CD4-positive, alpha-beta T cell (primary cell): Measurements from ENCODE around the gene HIVEP1. TPM values are rescaled to one million over a fixed set of nuclear protein-coding genes. Genes with fewer than 3 reads are reported as not detected.
A peak's percentile ranks its signal among the peaks of the same experiment; 100 is the strongest.

Experiments
- ATAC-seq: fragments of 200-7000 bp; cut with Tn5 transposase; one replicate; pipeline ENCODE4 v1.10.0; 2022; ENCODE audit warnings: mild to moderate bottlenecking; ENCODE audit not compliant: poor library complexity
- CTCF ChIA-PET: fragments of 350-600 bp; sonication (Branson Sonifier 250); formaldehyde crosslinking; loops from one replicate; lab custom pipeline; 2021; ENCODE audit warnings: antibody characterized with exemption, inconsistent platforms; lab: Charles Lee
- POLR2A ChIA-PET: fragments of 350-600 bp; sonication (Branson Sonifier 250); formaldehyde crosslinking; loops from one replicate; lab custom pipeline; 2021; ENCODE audit warnings: antibody characterized with exemption, inconsistent platforms; lab: Charles Lee
- DNase-seq, 14 experiments: peaks; one replicate each; pipeline ENCODE4 v3.0.0-alpha.2; 2013 to 2020; ENCODE audit warnings: mixed read lengths in 2 of 14
- H3K27ac ChIP-seq, 2 donors: one replicate each; pipeline versions ENCODE4 v1.5.1 to v1.7.0; 2013; ENCODE audit warnings: low read length in 2 of 2, low read depth in 1 of 2, mild to moderate bottlenecking in 1 of 2
- H3K27me3 ChIP-seq, 2 experiments: 1 replicate in 1 of 2; 2 replicates in 1 of 2; pipeline versions ENCODE4 v1.6.1 to v1.7.0; 2013; ENCODE audit warnings: low read length in 2 of 2, control low read depth in 1 of 2, mild to moderate bottlenecking in 1 of 2, moderate library complexity in 1 of 2; ENCODE audit not compliant: insufficient read depth in 2 of 2, control insufficient read depth in 1 of 2
- H3K36me3 ChIP-seq: one replicate; pipeline ENCODE4 v1.6.1; 2013; ENCODE audit warnings: low read length, control low read depth; ENCODE audit not compliant: insufficient read depth
- H3K4me1 ChIP-seq: one replicate; pipeline ENCODE4 v1.6.1; 2013; ENCODE audit warnings: low read length, control low read depth; ENCODE audit not compliant: insufficient read depth
- H3K4me3 ChIP-seq: one replicate; pipeline ENCODE4 v1.5.1; 2013; ENCODE audit warnings: mild to moderate bottlenecking, low read length, moderate library complexity
- H3K9me3 ChIP-seq, 2 experiments: 1 replicate in 1 of 2; 2 replicates in 1 of 2; pipeline versions ENCODE4 v1.6.1 to v1.7.0; 2013; ENCODE audit warnings: low read length in 2 of 2, mild to moderate bottlenecking in 2 of 2, control low read depth in 1 of 2, moderate library complexity in 1 of 2; ENCODE audit not compliant: control insufficient read depth in 1 of 2, insufficient read depth in 1 of 2
- H3K27ac Mint-ChIP-seq: one replicate; pipeline ENCODE4 v1.8.0; 2020; ENCODE audit warnings: mixed read lengths
- H3K27me3 Mint-ChIP-seq: one replicate; pipeline ENCODE4 v1.8.0; 2021; ENCODE audit warnings: mixed read lengths
- H3K36me3 Mint-ChIP-seq: one replicate; pipeline ENCODE4 v1.8.0; 2021; ENCODE audit warnings: low read depth, mixed read lengths
- H3K4me1 Mint-ChIP-seq: one replicate; pipeline ENCODE4 v1.8.0; 2021; ENCODE audit warnings: low read depth, mixed read lengths
- H3K4me3 Mint-ChIP-seq: one replicate; pipeline ENCODE4 v1.8.0; 2020; ENCODE audit warnings: mild to moderate bottlenecking, mixed read lengths
- H3K9me3 Mint-ChIP-seq: one replicate; pipeline ENCODE4 v1.8.0; 2020; ENCODE audit warnings: mixed read lengths
- intact Hi-C, 2 experiments: fragments of 100-400 bp; cut with DNase I in 1 of 2; cut with micrococcal nuclease in 1 of 2; formaldehyde crosslinking; loops; one replicate each; pipeline versions ENCODE4 v1.15.1 to v1.9.0; 2023 to 2025; cut with DNase I, micrococcal nuclease
- total RNA-seq, 174 experiments: library from RNA in 2 of 174; stranded (reverse) in 2 of 174; gene quantifications; one replicate each; pipeline ENCODE4 v1.2.3 and lab custom pipeline; 2021 to 2026
- TF ChIP-seq, protein P1 (sequence below): fragments of 200-600 bp; IDR thresholded peaks from one replicate; pipeline ENCODE4 v1.8.0; 2022; ENCODE audit warnings: antibody characterized with exemption, mild to moderate bottlenecking

Gene HIVEP1
- total RNA-seq, 2 experiments from 2014 or later, result 76.3 to 78.8 TPM

DNA sequence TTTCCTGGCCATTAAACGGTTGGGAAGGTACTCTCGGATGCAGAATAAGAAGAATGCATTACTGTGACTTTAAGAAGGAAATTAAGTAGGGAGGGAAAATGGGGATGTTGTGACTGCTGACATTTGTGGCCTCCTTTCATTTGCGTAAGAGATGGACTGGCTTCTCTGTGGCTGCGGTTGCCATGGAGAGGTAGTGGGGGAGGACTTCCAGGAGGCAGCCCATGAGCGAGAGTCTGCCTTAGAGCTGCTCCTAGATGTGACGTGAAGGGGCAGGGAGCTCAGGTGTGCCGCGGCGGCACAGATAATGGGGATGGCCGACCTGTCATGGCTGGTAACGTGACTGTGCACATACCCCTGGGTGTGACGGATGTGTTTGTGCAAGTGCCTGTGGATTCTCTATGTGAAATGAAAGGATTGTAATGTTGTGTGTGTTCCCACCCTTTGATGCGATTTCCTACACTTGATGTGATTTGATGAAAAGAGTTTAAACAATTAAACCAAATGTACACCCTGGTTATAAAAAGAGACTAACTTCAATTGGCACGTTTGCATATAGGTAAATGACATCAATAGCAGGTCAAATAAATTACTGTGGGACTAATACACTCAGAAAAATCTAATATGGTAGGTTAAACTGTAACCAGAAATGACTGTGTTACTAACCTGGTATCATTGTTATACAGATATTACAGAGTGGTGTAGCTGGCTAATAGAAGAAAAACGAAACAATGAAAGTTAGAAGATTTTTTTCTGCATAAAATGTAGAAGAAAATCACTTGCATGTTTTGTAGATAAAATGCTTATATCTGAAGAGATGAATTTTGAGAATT lies 48.9 kb downstream of the HIVEP1 start:
- Mint-ChIP-seq H3K9me3 (no peaks in the 10 kb centered on the region), H3K36me3 (peaks cover 4% of the 10 kb centered on the region), H3K4me3 (peak overlapping the region; percentile 89), H3K27me3 (no peaks in the 10 kb centered on the region), H3K4me1 (peaks cover 72% of the 10 kb centered on the region), H3K27ac (peak overlapping the region; percentile 77)
- ATAC-seq, result peak; percentile 97
- ChIA-PET CTCF (no interaction called here), POLR2A (interaction anchor here (0.8 to 1.4 kb wide), 2 partner anchors 37 to 52 kb away, joined by 3 read pairs; no protein-coding TSS in a partner anchor)
- TF ChIP-seq, protein P1, sequence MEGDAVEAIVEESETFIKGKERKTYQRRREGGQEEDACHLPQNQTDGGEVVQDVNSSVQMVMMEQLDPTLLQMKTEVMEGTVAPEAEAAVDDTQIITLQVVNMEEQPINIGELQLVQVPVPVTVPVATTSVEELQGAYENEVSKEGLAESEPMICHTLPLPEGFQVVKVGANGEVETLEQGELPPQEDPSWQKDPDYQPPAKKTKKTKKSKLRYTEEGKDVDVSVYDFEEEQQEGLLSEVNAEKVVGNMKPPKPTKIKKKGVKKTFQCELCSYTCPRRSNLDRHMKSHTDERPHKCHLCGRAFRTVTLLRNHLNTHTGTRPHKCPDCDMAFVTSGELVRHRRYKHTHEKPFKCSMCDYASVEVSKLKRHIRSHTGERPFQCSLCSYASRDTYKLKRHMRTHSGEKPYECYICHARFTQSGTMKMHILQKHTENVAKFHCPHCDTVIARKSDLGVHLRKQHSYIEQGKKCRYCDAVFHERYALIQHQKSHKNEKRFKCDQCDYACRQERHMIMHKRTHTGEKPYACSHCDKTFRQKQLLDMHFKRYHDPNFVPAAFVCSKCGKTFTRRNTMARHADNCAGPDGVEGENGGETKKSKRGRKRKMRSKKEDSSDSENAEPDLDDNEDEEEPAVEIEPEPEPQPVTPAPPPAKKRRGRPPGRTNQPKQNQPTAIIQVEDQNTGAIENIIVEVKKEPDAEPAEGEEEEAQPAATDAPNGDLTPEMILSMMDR, result no peak
- peak; percentile 35 to 93 (median 70) for DNase-seq
- H3K9me3 ChIP-seq, result no peaks in the 10 kb centered on the region
- no peaks in the 10 kb centered on the region for H3K36me3 ChIP-seq
- H3K4me1 ChIP-seq, result peaks cover 10% of the 10 kb centered on the region
- H3K27ac ChIP-seq, result no peak overlapping the region
- H3K27me3 ChIP-seq, result no peaks in the 10 kb centered on the region
- H3K4me3 ChIP-seq, result peak overlapping the region; percentile 41
- intact Hi-C loops, result loop anchor here in 1 of 2 experiments (1.0 to 2.0 kb wide), 2 partner anchors 9 to 50 kb away; no protein-coding TSS in a partner anchor

DNA sequence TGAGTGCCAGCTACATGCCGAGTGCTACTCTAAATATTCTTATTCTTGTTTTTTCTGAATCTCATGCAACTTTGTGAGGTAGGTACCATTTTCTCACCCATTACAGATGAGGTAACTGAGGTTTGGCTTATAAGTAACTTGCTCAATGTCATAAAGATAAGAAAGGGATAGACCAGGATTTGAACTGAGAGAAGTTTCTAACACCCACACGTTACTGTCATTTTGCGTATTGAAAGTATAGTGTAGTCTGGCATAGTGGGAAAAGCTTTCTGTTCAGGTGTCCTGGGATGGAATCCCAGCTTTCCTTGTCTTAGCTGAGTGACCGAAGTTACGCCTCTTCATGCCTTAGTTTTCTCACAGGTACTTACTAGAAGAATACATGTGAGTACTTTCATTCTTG lies 50.5 kb downstream of the HIVEP1 start:
- H3K4me1 Mint-ChIP-seq, result peaks cover 69% of the 10 kb centered on the region
- H3K4me3 ChIP-seq, result no peak overlapping the region
- intact Hi-C loops, result no loop called here

DNA sequence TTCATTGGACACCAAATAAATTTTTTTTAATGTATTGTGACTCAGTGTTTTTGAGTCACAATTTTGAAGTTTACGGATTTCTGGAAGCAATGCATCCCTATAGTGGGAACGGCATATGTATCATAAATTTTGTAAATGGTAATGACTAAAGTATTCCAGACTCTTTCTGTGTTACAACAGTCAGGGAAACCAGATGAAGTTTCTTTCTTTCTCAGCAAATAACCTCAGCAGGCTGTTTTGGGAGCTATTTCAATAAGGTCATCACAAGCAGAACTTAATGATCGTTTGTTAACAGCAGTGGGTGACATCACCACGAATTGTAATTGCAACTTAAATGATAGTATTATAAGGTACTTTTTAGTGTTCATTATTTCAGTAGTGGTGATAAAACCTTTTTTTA lies 52.0 kb downstream of the HIVEP1 start:
- no peak overlapping the region for H3K27ac ChIP-seq
- intact Hi-C loops, result no loop called here
- ChIA-PET POLR2A (no interaction called here), CTCF (no interaction called here)
- no peaks in the 10 kb centered on the region for H3K9me3 ChIP-seq
- no peaks in the 10 kb centered on the region for H3K27me3 ChIP-seq
- H3K27ac Mint-ChIP-seq, result no peak overlapping the region
- H3K27me3 Mint-ChIP-seq, result no peaks in the 10 kb centered on the region
- H3K36me3 ChIP-seq, result no peaks in the 10 kb centered on the region
- ATAC-seq, result no peak
- no peak for DNase-seq
- H3K9me3 Mint-ChIP-seq, result no peaks in the 10 kb centered on the region
- peaks cover 4% of the 10 kb centered on the region for H3K36me3 Mint-ChIP-seq
- peaks cover 60% of the 10 kb centered on the region for H3K4me1 Mint-ChIP-seq
- no peak overlapping the region for H3K4me3 Mint-ChIP-seq
- H3K4me3 ChIP-seq, result no peak overlapping the region
- H3K4me1 ChIP-seq, result peaks cover 7% of the 10 kb centered on the region
- TF ChIP-seq, protein P1, result no peak

More for the DNA sequence above, 50.5 kb downstream of the HIVEP1 start:
- CTCF ChIA-PET, result interaction anchor here (0.9 kb wide), 1 partner anchor 241 kb away, joined by 3 read pairs; no protein-coding TSS in a partner anchor
- POLR2A ChIA-PET, result no interaction called here
- no peak for DNase-seq
- H3K9me3 ChIP-seq, result no peaks in the 10 kb centered on the region
- no peaks in the 10 kb centered on the region for H3K27me3 Mint-ChIP-seq
- peaks cover 10% of the 10 kb centered on the region for H3K4me1 ChIP-seq
- TF ChIP-seq, protein P1, result no peak
- no peak overlapping the region for H3K27ac ChIP-seq
- H3K27me3 ChIP-seq, result no peaks in the 10 kb centered on the region
- no peak overlapping the region for H3K27ac Mint-ChIP-seq
- no peaks in the 10 kb centered on the region for H3K36me3 ChIP-seq
- H3K9me3 Mint-ChIP-seq, result no peaks in the 10 kb centered on the region
- H3K4me3 Mint-ChIP-seq, result no peak overlapping the region
- peaks cover 4% of the 10 kb centered on the region for H3K36me3 Mint-ChIP-seq
- no peak for ATAC-seq
